GM12878 (cell line): ENCODE data around the gene PLEKHM1. TPM values are rescaled to one million over a fixed set of nuclear protein-coding genes. Genes with fewer than 3 reads are reported as not detected.

Experiments
- ATAC-seq: fragments of 200-7000 bp; cut with Tn5 transposase; 3 replicates; pipeline ENCODE4 v1.9.1; 2020; ENCODE audit warnings: mild to moderate bottlenecking, moderate library complexity
- BruUV-seq: library from RNA; stranded (reverse); fragments of 400-500 nt; replicated peaks from 2 replicates; lab custom pipeline; 2021; lab: Mats Ljungman, UMichigan
- CTCF ChIA-PET: fragments of 300-600 bp; sonication (Branson Sonifier 250); formaldehyde crosslinking; extraction: SDS; loops from one replicate; lab custom pipeline; 2021; ENCODE audit warnings: inconsistent platforms; lab: Yijun Ruan, JAX
- POLR2A ChIA-PET: fragments of 350-600 bp; formaldehyde crosslinking; extraction: SDS; loops from one replicate; lab custom pipeline; 2021; ENCODE audit warnings: inconsistent platforms; lab: Charles Lee
- RAD21 ChIA-PET: fragments of 300-600 bp; sonication (Branson Sonifier 250); formaldehyde crosslinking; loops from one replicate; lab custom pipeline; 2023; ENCODE audit warnings: antibody characterized with exemption; ENCODE audit not compliant: unreplicated experiment; lab: Charles Lee
- SMC1A ChIA-PET: fragments of 300-600 bp; sonication (Branson Sonifier 250); formaldehyde crosslinking; loops from one replicate; lab custom pipeline; 2023; ENCODE audit not compliant: unreplicated experiment, uncharacterized antibody; lab: Charles Lee
- DNase-seq: peaks from one replicate; pipeline ENCODE4 v3.0.0-alpha.2; 2011; ENCODE audit warnings: low read depth, low spot score
- FAIRE-seq: peaks from 3 replicates; lab custom pipeline; 2011; peaks lifted over from hg19 to GRCh38; lab: Jason Lieb, UNC
- H2AFZ ChIP-seq: 2 replicates; pipeline ENCODE4 v1.6.0; 2011; ENCODE audit warnings: low read depth, low read length, control low read depth; ENCODE audit not compliant: control insufficient read depth
- H3K27ac ChIP-seq: 2 replicates; pipeline ENCODE4 v1.5.1; 2011; ENCODE audit warnings: control low read depth; ENCODE audit not compliant: control insufficient read depth, insufficient read depth
- H3K27me3 ChIP-seq, 2 experiments: replicated peaks in 1 of 2; 2 replicates each; pipeline versions ENCODE4 v1.6.0 to v1.6.1; 2011; ENCODE audit warnings: low read length in 1 of 2; ENCODE audit not compliant: control insufficient read depth in 2 of 2, insufficient read depth in 2 of 2
- H3K36me3 ChIP-seq, 2 experiments: 2 replicates each; pipeline ENCODE4 v1.5.1; 2011; ENCODE audit warnings: low read length in 1 of 2; ENCODE audit not compliant: control insufficient read depth in 2 of 2, insufficient read depth in 2 of 2
- H3K4me1 ChIP-seq: 2 replicates; pipeline ENCODE4 v1.6.1; 2011; ENCODE audit warnings: mild to moderate bottlenecking, low read length, moderate library complexity, mixed read lengths; ENCODE audit not compliant: control insufficient read depth, insufficient read depth
- H3K4me2 ChIP-seq: 2 replicates; pipeline ENCODE4 v1.6.0; 2011; ENCODE audit warnings: control low read depth; ENCODE audit not compliant: control insufficient read depth, insufficient read depth
- H3K4me3 ChIP-seq: fragments of 200-600 bp; sonication (generic); 2 replicates; pipeline ENCODE4 v1.5.1; 2016
- H3K79me2 ChIP-seq: 2 replicates; pipeline ENCODE4 v1.6.0; 2011; ENCODE audit warnings: low read length; ENCODE audit not compliant: control insufficient read depth, insufficient read depth
- H3K9ac ChIP-seq: 2 replicates; pipeline ENCODE4 v1.8.0; 2011; ENCODE audit warnings: low read length, control low read depth, mixed read lengths; ENCODE audit not compliant: control insufficient read depth, insufficient read depth
- H3K9me3 ChIP-seq: replicated peaks from 3 replicates; pipeline ENCODE4 v1.5.1; 2011; ENCODE audit warnings: mild to moderate bottlenecking, low read length; ENCODE audit not compliant: control insufficient read depth, insufficient read depth
- H4K20me1 ChIP-seq: 2 replicates; pipeline ENCODE4 v1.6.0; 2011; ENCODE audit not compliant: control insufficient read depth, insufficient read depth
- CHD1 ChIP-seq: IDR thresholded peaks from 2 replicates; pipeline ENCODE4 v1.6.1; 2012; ENCODE audit warnings: low read depth, low read length, improper control_type of control experiment
- E2F4 ChIP-seq: IDR thresholded peaks from 2 replicates; pipeline ENCODE4 v1.6.1; 2012; ENCODE audit warnings: low read depth, low read length, improper control_type of control experiment
- ELK1 ChIP-seq: IDR thresholded peaks from 2 replicates; pipeline ENCODE4 v1.6.1; 2012; ENCODE audit warnings: low read depth, low read length, improper control_type of control experiment
- HDAC2 ChIP-seq: fragments of 200-600 bp; sonication (generic); IDR thresholded peaks from 2 replicates; pipeline ENCODE4 v1.6.1; 2017
- HSF1 ChIP-seq: fragments of 150-350 bp; IDR thresholded peaks from 2 replicates; pipeline ENCODE4 v1.6.1; 2014; ENCODE audit warnings: mild to moderate bottlenecking, low read depth, low read length
- MYC ChIP-seq: IDR thresholded peaks from 2 replicates; pipeline ENCODE4 v1.6.1; 2011; ENCODE audit warnings: mild to moderate bottlenecking, low read length, moderate library complexity, inconsistent platforms; ENCODE audit not compliant: insufficient read depth, insufficient replicate concordance, insufficient read length, severe bottlenecking
- NFXL1 ChIP-seq: fragments of 450-650 bp; IDR thresholded peaks from 2 replicates; pipeline ENCODE4 v1.6.1; 2017; ENCODE audit warnings: antibody characterized with exemption, mild to moderate bottlenecking, borderline replicate concordance
- PAX5 ChIP-seq: IDR thresholded peaks from 2 replicates; pipeline ENCODE4 v1.6.1; 2011; ENCODE audit warnings: low read depth, low read length, borderline replicate concordance
- PRDM15 ChIP-seq: fragments of 450-650 bp; formaldehyde crosslinking; IDR thresholded peaks from 2 replicates; pipeline ENCODE4 v1.4.0; 2020; ENCODE audit warnings: mild to moderate bottlenecking, moderate library complexity
- RBBP5 ChIP-seq: fragments of 200-600 bp; sonication (generic); conservative IDR thresholded peaks from 2 replicates; pipeline ENCODE4 v1.6.1; 2016
- SMAD5 ChIP-seq: IDR thresholded peaks from 2 replicates; pipeline ENCODE4 v1.6.1; 2016; ENCODE audit warnings: antibody characterized with exemption, low read depth
- SUPT20H ChIP-seq: IDR thresholded peaks from 2 replicates; pipeline ENCODE4 v1.6.1; 2011; ENCODE audit warnings: low read depth, mild to moderate bottlenecking, low read length, moderate library complexity, borderline replicate concordance; ENCODE audit not compliant: control insufficient read depth
- YBX1 ChIP-seq: fragments of 450-650 bp; IDR thresholded peaks from 2 replicates; pipeline ENCODE4 v1.6.1; 2016; ENCODE audit warnings: antibody characterized with exemption
- ZNF622 ChIP-seq: fragments of 450-650 bp; IDR thresholded peaks from 2 replicates; pipeline ENCODE4 v1.6.1; 2017; ENCODE audit warnings: mild to moderate bottlenecking, inconsistent platforms
- ZSCAN29 ChIP-seq: fragments of 450-650 bp; IDR thresholded peaks from 2 replicates; pipeline ENCODE4 v1.6.1; 2017; ENCODE audit warnings: mild to moderate bottlenecking, moderate library complexity
- WGBS: methylation state at CpG from one replicate; pipeline ENCODE4 v1.1.6; 2016; ENCODE audit warnings: low lambda C conversion rate; ENCODE audit not compliant: insufficient replicate concordance, insufficient coverage; ENCODE audit errors: missing lambda C conversion rate; 5-methylcytosine and 5-hydroxymethylcytosine counted together
- in situ Hi-C: fragments of 300-500 bp; cut with MboI; formaldehyde crosslinking; loops from 9 replicates; pipeline ENCODE4 v1.14.3; 2018; ENCODE audit warnings: mixed read lengths
- intact Hi-C: fragments of 100-400 bp; cut with micrococcal nuclease; formaldehyde crosslinking; loops from one replicate; pipeline ENCODE4 v1.14.2; 2022; ENCODE audit not compliant: unreplicated experiment
- polyA plus RNA-seq, 11 experiments: library from polyadenylated mRNA; depleted of rRNA in 4 of 11; unstranded in 6 of 11; stranded (reverse) in 5 of 11; fragments of >200 nt; fragmentation: Nextera tagmentation in 4 of 11; fragmentation: Illumina TruSeq in 1 of 11; extraction: Ambion mirVana in 4 of 11; extraction: Trizol in 1 of 11; gene quantifications; 1 replicate in 1 of 11; 2 replicates in 10 of 11; pipeline versions ENCODE4 v1.2.1 to v1.2.3, GENCODE V29; 2011 to 2016; ENCODE audit warnings: inconsistent platforms in 2 of 11, missing spikeins in 2 of 11, low read depth in 1 of 11
- total RNA-seq, 4 experiments: library from RNA; depleted of rRNA in 3 of 4; stranded (reverse); fragments of >200 nt in 3 of 4; fragmentation: Illumina TruSeq in 1 of 4; extraction: Trizol in 1 of 4; gene quantifications; 2 replicates each; pipeline versions ENCODE4 v1.2.1 to v1.2.3, GENCODE V29; 2013 to 2021

The PLEKHM1 gene
- total and polyA plus RNA-seq, 10 of the 15 experiments (the other 5 are each of a cell fraction or from before 2014, with no cell fraction given), result 0.21 to 27.8 (median 9.4) TPM

- intact Hi-C loops, result no loop called here
- ATAC-seq (no peak), DNase-seq (no peak), FAIRE-seq (no peak)
- in situ Hi-C loops, result no loop called here
- RAD21 ChIA-PET, result interaction anchor here (2.0 kb wide), 1 partner anchor 29 kb away, joined by 6 read pairs; no protein-coding TSS in a partner anchor
- 96% methylated on average over 49 of the region's 50 CpGs for WGBS
- BruUV-seq, result no TSS peak
- no peak overlapping the region for H2AFZ ChIP-seq
- 0 out of 2 replicates have a peak, but pooled peaks cover 2% of the 10 kb centered on the region for H4K20me1 ChIP-seq
- H3K27me3 ChIP-seq, result no peaks in the 10 kb centered on the region
- SMC1A ChIA-PET, result interaction anchor here (1.0 to 2.2 kb wide), 4 partner anchors 11 to 196 kb away, joined by 3 to 6 read pairs (median 4); no protein-coding TSS in a partner anchor
- POLR2A ChIA-PET, result interaction anchor here (1.0 to 1.1 kb wide), 2 partner anchors 10 to 12 kb away, joined by 3 to 4 read pairs; no protein-coding TSS in a partner anchor
- H3K9me3 ChIP-seq, result no peaks in the 10 kb centered on the region
- no peaks in the 10 kb centered on the region for H3K79me2 ChIP-seq
- CTCF ChIA-PET, result interaction anchor here (0.7 to 5.0 kb wide), 10 partner anchors 10 to 435 kb away, joined by 3 to 40 read pairs (median 5); no protein-coding TSS in a partner anchor
- H3K9ac ChIP-seq, result no peak overlapping the region
- H3K4me3 ChIP-seq, result no peak overlapping the region
- H3K4me2 ChIP-seq, result no peak overlapping the region
- no peaks in the 10 kb centered on the region for H3K4me1 ChIP-seq
- H3K27ac ChIP-seq, result no peak overlapping the region
- peaks cover 12 to 18% of the 10 kb centered on the region in 2 experiments for H3K36me3 ChIP-seq
- TF ChIP-seq ZNF622 (no peak), HDAC2 (no peak), SMAD5 (no peak), SUPT20H (no peak), ELK1 (no peak), CHD1 (no peak), PAX5 (no peak), MYC (no peak), RBBP5 (no peak), YBX1 (no peak), ZSCAN29 (no peak), E2F4 (no peak), NFXL1 (no peak), PRDM15 (CRISPR knock-in tag) (no peak), HSF1 (no peak)
Observed at GRCh38 chr17:45396496-45397205, 93.9 kb downstream of the PLEKHM1 start.
